SU-DHL-6 (cell line): ENCODE measurements around the gene IFNL1.

Experiments used
- H2AFZ ChIP-seq: fragments of 200-600 bp; sonication (generic); 2 replicates; pipeline ENCODE4 v1.6.1; 2014; ENCODE audit warnings: low read depth, mild to moderate bottlenecking, moderate library complexity, mixed read lengths, antibody characterized with exemption, low read length; ENCODE audit not compliant: severe bottlenecking
- H3F3A ChIP-seq: fragments of 200-600 bp; shearing (Covaris generic); 2 replicates; pipeline ENCODE4 v1.6.0; 2016; ENCODE audit warnings: antibody characterized with exemption, mild to moderate bottlenecking; ENCODE audit not compliant: insufficient read depth
- H3K27ac ChIP-seq: fragments of 200-600 bp; sonication (generic); 2 replicates; pipeline ENCODE4 v1.5.1; 2016; ENCODE audit warnings: low read depth, mild to moderate bottlenecking, low read length, moderate library complexity, mixed read lengths
- H3K27me3 ChIP-seq: fragments of 200-600 bp; sonication (generic), shearing (Covaris generic); 2 replicates; pipeline ENCODE4 v1.6.0; 2014; ENCODE audit warnings: mild to moderate bottlenecking, low read length
- H3K36me3 ChIP-seq: fragments of 200-600 bp; sonication (generic); 2 replicates; pipeline ENCODE4 v1.6.1; 2014; ENCODE audit warnings: mild to moderate bottlenecking, low read length, mixed read lengths
- H3K4me2 ChIP-seq: fragments of 300-600, 200-600 bp; shearing (Covaris generic), sonication (generic); 2 replicates; pipeline ENCODE4 v1.6.0; 2014; ENCODE audit warnings: low read length, low read depth, mild to moderate bottlenecking; ENCODE audit not compliant: poor library complexity, severe bottlenecking
- H3K4me3 ChIP-seq: fragments of 200-600 bp; sonication (generic); 2 replicates; pipeline ENCODE4 v1.5.1; 2014; ENCODE audit warnings: antibody characterized with exemption, low read length, mild to moderate bottlenecking, mixed read lengths; ENCODE audit not compliant: insufficient read depth, poor library complexity, severe bottlenecking
- H3K79me2 ChIP-seq: fragments of 200-600 bp; sonication (generic); 2 replicates; pipeline ENCODE4 v1.6.1; 2014; ENCODE audit warnings: mild to moderate bottlenecking, low read length, moderate library complexity; ENCODE audit not compliant: insufficient read depth
- H3K9ac ChIP-seq: fragments of 200-600 bp; sonication (generic); 2 replicates; pipeline ENCODE4 v1.7.0; 2014; ENCODE audit warnings: mild to moderate bottlenecking, low read length
- H3K9me2 ChIP-seq: fragments of 200-600 bp; sonication (generic); replicated peaks from 2 replicates; pipeline ENCODE4 v1.6.1; 2014; ENCODE audit warnings: low read length; ENCODE audit not compliant: insufficient read depth
- H3K9me3 ChIP-seq: fragments of 200-600 bp; sonication (generic); 2 replicates; pipeline ENCODE4 v1.6.1; 2014; ENCODE audit warnings: low read length, mixed read lengths; ENCODE audit not compliant: insufficient read depth
- H4K20me1 ChIP-seq: fragments of 200-600 bp; sonication (generic); 2 replicates; pipeline ENCODE4 v1.6.1; 2014; ENCODE audit warnings: low read depth, mild to moderate bottlenecking, antibody characterized with exemption, low read length, moderate library complexity, mixed read lengths
- CTCF ChIP-seq: fragments of 200-600 bp; sonication (generic); IDR thresholded peaks from one replicate; pipeline ENCODE4 v1.5.1; 2017; ENCODE audit warnings: antibody characterized with exemption, mild to moderate bottlenecking, low read length, moderate library complexity; ENCODE audit not compliant: insufficient read depth, poor library complexity, severe bottlenecking
- EZH2phosphoT487 ChIP-seq: fragments of 200-600 bp; sonication (generic), shearing (Covaris generic); conservative IDR thresholded peaks from 2 replicates; pipeline ENCODE4 v1.6.1; 2018; ENCODE audit warnings: mild to moderate bottlenecking, antibody characterized with exemption, low read length, moderate library complexity, mixed read lengths

The IFNL1 gene

DNA sequence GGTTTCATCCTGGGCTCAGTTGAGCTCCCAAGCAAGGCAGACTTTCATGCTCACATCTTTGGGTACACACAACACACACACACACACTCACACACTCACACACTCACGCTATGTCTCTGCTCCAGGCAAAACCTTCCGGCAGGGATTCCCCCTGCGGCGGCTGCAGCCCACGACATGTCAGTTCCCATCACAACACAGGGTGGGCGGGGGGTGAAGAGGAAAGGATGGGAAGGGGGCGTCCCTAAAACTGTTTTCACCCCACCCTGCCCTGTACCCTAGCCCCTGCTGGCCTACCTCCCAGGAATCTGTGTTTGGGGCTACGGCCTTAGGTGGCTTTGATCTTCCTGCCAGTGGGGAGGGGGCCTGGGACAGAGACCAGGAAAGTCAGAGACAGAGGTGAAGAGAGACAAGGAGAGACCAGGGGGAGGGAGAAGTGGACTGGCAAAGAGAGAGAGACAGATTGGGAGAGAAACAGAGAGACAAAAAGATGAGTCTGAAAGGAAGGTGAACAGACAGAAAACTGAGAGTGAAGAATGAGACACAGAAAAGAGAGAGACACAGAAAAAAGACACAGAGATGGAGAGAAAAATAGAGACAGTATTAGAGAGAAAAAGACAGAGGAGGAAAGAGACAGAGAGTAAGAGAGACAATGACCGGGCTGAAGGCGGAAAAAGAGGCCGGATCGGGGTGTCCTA is 20.6 kb downstream of the IFNL1 start:
- Histone ChIP-seq H3K79me2 (no peaks in the 10 kb centered on the region), H3K36me3 (no peaks in the 10 kb centered on the region), H4K20me1 (no peaks in the 10 kb centered on the region)

DNA sequence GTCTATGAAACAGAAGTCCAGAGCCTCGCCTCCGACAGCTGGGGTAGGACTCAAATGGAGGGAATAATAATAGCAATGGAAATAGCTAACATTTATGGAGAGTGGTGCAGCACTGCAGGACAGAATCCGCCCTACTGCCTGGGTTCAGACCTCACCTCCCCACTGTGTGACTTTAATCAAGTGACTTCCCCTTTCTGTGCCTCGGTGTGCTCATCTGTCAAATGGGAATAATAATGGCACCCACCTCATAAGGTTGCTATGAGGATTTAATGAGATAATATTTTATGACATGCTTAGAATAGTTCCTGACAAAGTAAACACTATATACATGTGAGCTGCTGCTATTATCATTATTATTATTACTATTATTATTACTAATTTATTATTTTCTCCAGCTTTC is 21.3 kb downstream of the IFNL1 start:
- Histone ChIP-seq H3K4me2 (no peak overlapping the region), H3K9ac (no peak overlapping the region)

More for the DNA sequence above, 20.6 kb downstream of the IFNL1 start:
- Histone ChIP-seq H3K9ac (no peak overlapping the region), H3K27ac (no peak overlapping the region), H3K4me2 (no peak overlapping the region), H3K27me3 (no peaks in the 10 kb centered on the region), H3K9me2 (no peaks in the 10 kb centered on the region), H2AFZ (no peak overlapping the region), H3F3A (no peaks in the 10 kb centered on the region), H3K9me3 (no peaks in the 10 kb centered on the region), H3K4me3 (no peak overlapping the region)
- TF ChIP-seq CTCF (no peak), EZH2phosphoT487 (no peak)

GRCh38 chr19:39318071-39318470 is 21.9 kb downstream of the IFNL1 start:
- Histone ChIP-seq H3K9me2 (no peaks in the 10 kb centered on the region), H3K36me3 (no peaks in the 10 kb centered on the region), H3K27ac (no peak overlapping the region), H3K4me3 (no peak overlapping the region), H3K9ac (no peak overlapping the region), H3K9me3 (no peaks in the 10 kb centered on the region), H3F3A (no peaks in the 10 kb centered on the region), H4K20me1 (no peaks in the 10 kb centered on the region), H3K4me2 (no peak overlapping the region), H2AFZ (no peak overlapping the region), H3K27me3 (no peaks in the 10 kb centered on the region), H3K79me2 (no peaks in the 10 kb centered on the region)
- no peak for TF ChIP-seq EZH2phosphoT487
- TF ChIP-seq CTCF = no peak

More for the DNA sequence above, 21.3 kb downstream of the IFNL1 start:
- H3K79me2 ChIP-seq = no peaks in the 10 kb centered on the region
- no peaks in the 10 kb centered on the region for H4K20me1 ChIP-seq
- no peak for TF ChIP-seq EZH2phosphoT487
- no peak for TF ChIP-seq CTCF
- H3K27me3 ChIP-seq = no peaks in the 10 kb centered on the region
- no peaks in the 10 kb centered on the region for H3F3A ChIP-seq
- H3K36me3 ChIP-seq = no peaks in the 10 kb centered on the region
- no peak overlapping the region for H2AFZ ChIP-seq
- H3K9me2 ChIP-seq = no peaks in the 10 kb centered on the region
- no peaks in the 10 kb centered on the region for H3K9me3 ChIP-seq
- no peak overlapping the region for H3K27ac ChIP-seq
- no peak overlapping the region for H3K4me3 ChIP-seq
